Measurements from ENCODE around the gene ABCC4.

Gene ABCC4

GRCh38 chr13:95150555-95150954 lies 150.7 kb downstream of the ABCC4 start:
- DNase-seq = no peak

GRCh38 chr13:95146486-95146885 lies 154.8 kb downstream of the ABCC4 start:
- DNase-seq = no peak

GRCh38 chr13:95145587-95145986 lies 155.7 kb downstream of the ABCC4 start:
- no peak for DNase-seq

GRCh38 chr13:95140502-95140901 lies 160.7 kb downstream of the ABCC4 start:
- no peak for DNase-seq

- no peak for DNase-seq
These were observed 162.2 kb downstream of the ABCC4 start for GRCh38 chr13:95138876-95139585.

- no peak for DNase-seq
These were observed 164.2 kb downstream of the ABCC4 start for GRCh38 chr13:95137096-95137495.

- no peak for DNase-seq
These were observed 164.6 kb downstream of the ABCC4 start for GRCh38 chr13:95136638-95137037.

GRCh38 chr13:95133498-95133897 lies 167.8 kb downstream of the ABCC4 start:
- DNase-seq = no peak

GRCh38 chr13:95129004-95129403 lies 172.2 kb downstream of the ABCC4 start:
- no peak for DNase-seq

- DNase-seq = no peak
These were observed 173.1 kb downstream of the ABCC4 start for GRCh38 chr13:95128045-95128643.

GRCh38 chr13:95124959-95125358 lies 176.3 kb downstream of the ABCC4 start:
- no peak for DNase-seq

- DNase-seq = no peak
These were observed 177.5 kb downstream of the ABCC4 start for GRCh38 chr13:95123726-95124125.

- no peak for DNase-seq
These were observed 179.2 kb downstream of the ABCC4 start for GRCh38 chr13:95122063-95122462.

- no peak for DNase-seq
These were observed 179.7 kb downstream of the ABCC4 start for GRCh38 chr13:95121516-95121915.

- no peak for DNase-seq
These were observed 180.6 kb downstream of the ABCC4 start for GRCh38 chr13:95120650-95121049.

- DNase-seq = no peak
These were observed 182.5 kb downstream of the ABCC4 start for GRCh38 chr13:95118541-95119324.

- no peak for DNase-seq
These were observed 184.2 kb downstream of the ABCC4 start for GRCh38 chr13:95117092-95117491.

GRCh38 chr13:95115525-95115924 lies 185.7 kb downstream of the ABCC4 start:
- DNase-seq = no peak

GRCh38 chr13:95113601-95114000 lies 187.7 kb downstream of the ABCC4 start:
- no peak for DNase-seq

- DNase-seq = no peak
These were observed 188.4 kb downstream of the ABCC4 start for GRCh38 chr13:95112883-95113282.

GRCh38 chr13:95111608-95112007 lies 189.6 kb downstream of the ABCC4 start:
- no peak for DNase-seq

GRCh38 chr13:95106562-95106961 lies 194.7 kb downstream of the ABCC4 start:
- no peak for DNase-seq

- DNase-seq = no peak
These were observed 200.5 kb downstream of the ABCC4 start for GRCh38 chr13:95100525-95101433.

All from NCI-H446 treated with DMSO at 0.1 percent for 48 hours (cell line).